Common myeloid progenitor, CD34-positive (primary cell): Measurements from ENCODE around the gene MYLK.

ENCODE experiments used
- CTCF ChIA-PET: fragments of 350-600 bp; sonication (Branson Sonifier 250); formaldehyde crosslinking; loops from one replicate; lab custom pipeline; 2021; ENCODE audit warnings: antibody characterized with exemption; lab: Charles Lee
- POLR2A ChIA-PET: fragments of 350-600 bp; sonication (Branson Sonifier 250); formaldehyde crosslinking; loops from one replicate; lab custom pipeline; 2021; ENCODE audit warnings: antibody characterized with exemption; lab: Charles Lee
- DNase-seq, 3 donors: peaks; one replicate each; pipeline versions ENCODE4 v3.0.0 to v3.0.0-alpha.2; 2013
- H3K27ac ChIP-seq, 2 experiments: 1 replicate in 1 of 2; 2 replicates in 1 of 2; pipeline ENCODE4 v1.7.0; 2013; ENCODE audit warnings: inconsistent platforms in 2 of 2, low read length in 2 of 2, mild to moderate bottlenecking in 2 of 2, low read depth in 1 of 2, moderate library complexity in 1 of 2; ENCODE audit not compliant: severe bottlenecking in 2 of 2, insufficient read depth in 1 of 2, poor library complexity in 1 of 2
- H3K27me3 ChIP-seq, 5 experiments: replicated peaks in 2 of 5; 1 replicate in 3 of 5; 2 replicates in 2 of 5; pipeline versions ENCODE4 v1.6.1 to v1.7.0; 2013; ENCODE audit warnings: low read length in 4 of 5, mild to moderate bottlenecking in 2 of 5, moderate library complexity in 2 of 5, inconsistent platforms in 1 of 5; ENCODE audit not compliant: insufficient read depth in 5 of 5, control insufficient read depth in 4 of 5
- H3K36me3 ChIP-seq, 4 experiments: 1 replicate in 2 of 4; 2 replicates in 2 of 4; pipeline versions ENCODE4 v1.6.1 to v1.7.0; 2013; ENCODE audit warnings: low read length in 3 of 4, control low read depth in 1 of 4, mild to moderate bottlenecking in 1 of 4; ENCODE audit not compliant: control insufficient read depth in 4 of 4, insufficient read depth in 4 of 4
- H3K4me1 ChIP-seq, 4 experiments: 1 replicate in 3 of 4; 2 replicates in 1 of 4; pipeline versions ENCODE4 v1.6.1 to v1.7.1; 2013; ENCODE audit warnings: low read length in 3 of 4, mild to moderate bottlenecking in 3 of 4, control low read depth in 1 of 4, inconsistent platforms in 1 of 4, moderate library complexity in 1 of 4; ENCODE audit not compliant: control insufficient read depth in 4 of 4, insufficient read depth in 4 of 4; ENCODE audit errors: control extremely low read depth in 1 of 4
- H3K4me3 ChIP-seq, 7 experiments: 1 replicate in 4 of 7; 2 replicates in 3 of 7; pipeline versions ENCODE4 v1.5.1 to v1.7.0; 2013; ENCODE audit warnings: mild to moderate bottlenecking in 7 of 7, low read length in 6 of 7, moderate library complexity in 6 of 7, inconsistent platforms in 2 of 7, low read depth in 2 of 7, control low read depth in 1 of 7; ENCODE audit not compliant: insufficient read depth in 4 of 7, control insufficient read depth in 1 of 7; ENCODE audit errors: extremely low read depth in 1 of 7
- H3K9me3 ChIP-seq, 5 experiments: 1 replicate in 4 of 5; 2 replicates in 1 of 5; pipeline versions ENCODE4 v1.6.1 to v1.7.1; 2013; ENCODE audit warnings: low read length in 4 of 5, mild to moderate bottlenecking in 2 of 5, inconsistent platforms in 1 of 5, low read depth in 1 of 5, moderate library complexity in 1 of 5; ENCODE audit not compliant: control insufficient read depth in 4 of 5, insufficient read depth in 2 of 5; ENCODE audit errors: control extremely low read depth in 1 of 5
- WGBS: methylation state at CpG from one replicate; pipeline ENCODE4 v1.1.5; 2013; ENCODE audit not compliant: insufficient coverage; 5-methylcytosine and 5-hydroxymethylcytosine counted together

Gene MYLK

DNA sequence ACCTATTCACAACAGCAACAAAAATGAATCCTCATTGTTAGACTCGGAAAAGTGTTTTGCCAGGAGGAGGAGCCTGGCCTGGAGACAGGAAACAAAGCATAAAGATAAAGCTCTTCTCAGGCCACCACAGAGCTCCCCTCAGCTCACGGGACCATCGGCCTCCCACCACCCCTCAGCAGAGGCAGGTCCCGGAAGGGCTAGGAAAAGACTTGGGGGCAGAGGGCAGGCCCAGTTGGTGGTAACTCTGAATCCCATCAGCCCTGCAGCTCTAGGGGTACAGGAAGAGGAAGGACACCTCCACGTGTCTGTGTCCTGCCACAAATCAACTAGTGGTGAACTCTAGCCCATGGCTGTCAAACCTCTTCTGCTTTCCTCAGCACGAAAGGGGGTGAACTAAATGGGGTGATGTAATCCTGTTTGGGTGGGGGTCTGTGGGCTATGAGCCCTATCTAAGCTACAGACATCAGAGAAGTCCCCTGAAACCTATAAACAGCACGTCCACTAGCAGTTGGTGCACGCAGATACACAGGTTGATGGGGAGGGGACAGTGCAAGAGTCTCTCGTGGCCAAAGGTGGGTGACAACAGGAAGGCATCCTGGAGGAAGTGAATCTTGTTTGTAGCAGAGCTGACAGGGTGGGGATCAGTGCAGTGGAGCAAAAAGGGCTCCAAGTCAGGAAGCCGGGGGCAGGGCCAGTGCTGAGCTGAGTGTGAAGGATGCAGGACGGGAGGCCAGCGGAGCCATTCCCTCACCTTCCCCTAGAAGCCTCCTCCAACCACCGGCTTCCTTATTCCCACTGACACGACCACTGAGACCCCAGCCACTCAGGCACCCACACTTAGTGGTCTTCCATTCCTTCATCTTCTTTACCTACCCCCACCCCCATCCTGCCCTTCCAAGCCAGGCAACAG lies 188.1 kb downstream of the MYLK start:
- peak; percentile 31 to 93 (median 88) for DNase-seq
- Histone ChIP-seq H3K4me3 (peak overlapping the region in 1 of 7 experiments; percentile 33), H3K4me1 (peaks cover 0 to 31% (median 19%) of the 10 kb centered on the region in 4 experiments), H3K9me3 (peaks cover 0 to 5% (median 0%) of the 10 kb centered on the region in 5 experiments), H3K36me3 (no peaks in the 10 kb centered on the region), H3K27me3 (no peaks in the 10 kb centered on the region), H3K27ac (no peak overlapping the region)
- ChIA-PET POLR2A (no interaction called here), CTCF (interaction anchor here (0.9 to 37.5 kb wide), 7 partner anchors 7 to 54 kb away, joined by 3 to 611 read pairs (median 4); no protein-coding TSS in a partner anchor)
- 59% methylated on average over 13 of the region's 14 CpGs for WGBS

DNA sequence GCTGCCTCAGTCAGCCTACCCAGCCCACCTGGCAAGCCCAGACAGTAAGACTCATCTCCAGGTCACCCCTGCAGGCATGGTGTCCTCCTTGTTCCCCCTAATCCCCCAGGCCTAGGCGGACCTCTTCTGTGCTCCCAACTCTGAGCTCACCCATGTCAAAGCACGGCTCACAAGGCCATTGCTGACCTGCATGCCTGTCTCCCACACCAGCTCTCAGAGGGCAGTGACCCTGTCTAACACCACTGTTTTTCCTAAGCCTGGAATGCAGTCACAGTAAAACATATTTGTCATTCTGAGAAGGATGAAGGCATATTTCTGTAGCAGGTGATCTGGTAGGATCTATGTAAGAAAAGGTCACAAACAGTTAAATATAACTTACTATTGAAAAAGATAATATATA lies 189.0 kb downstream of the MYLK start:
- H3K27me3 ChIP-seq, result no peaks in the 10 kb centered on the region
- H3K9me3 ChIP-seq, result peaks cover 0 to 5% (median 0%) of the 10 kb centered on the region in 5 experiments
- no peak overlapping the region for H3K4me3 ChIP-seq
- no peaks in the 10 kb centered on the region for H3K36me3 ChIP-seq
- no peak overlapping the region for H3K27ac ChIP-seq
- peaks cover 0 to 31% (median 19%) of the 10 kb centered on the region in 4 experiments for H3K4me1 ChIP-seq
- ChIA-PET CTCF (interaction anchor here (0.9 to 37.5 kb wide), 5 partner anchors 8 to 39 kb away, joined by 3 to 611 read pairs (median 4); no protein-coding TSS in a partner anchor), POLR2A (no interaction called here)
- DNase-seq, result no peak
- 94% methylated on average over 2 of the region's 2 CpGs for WGBS

DNA sequence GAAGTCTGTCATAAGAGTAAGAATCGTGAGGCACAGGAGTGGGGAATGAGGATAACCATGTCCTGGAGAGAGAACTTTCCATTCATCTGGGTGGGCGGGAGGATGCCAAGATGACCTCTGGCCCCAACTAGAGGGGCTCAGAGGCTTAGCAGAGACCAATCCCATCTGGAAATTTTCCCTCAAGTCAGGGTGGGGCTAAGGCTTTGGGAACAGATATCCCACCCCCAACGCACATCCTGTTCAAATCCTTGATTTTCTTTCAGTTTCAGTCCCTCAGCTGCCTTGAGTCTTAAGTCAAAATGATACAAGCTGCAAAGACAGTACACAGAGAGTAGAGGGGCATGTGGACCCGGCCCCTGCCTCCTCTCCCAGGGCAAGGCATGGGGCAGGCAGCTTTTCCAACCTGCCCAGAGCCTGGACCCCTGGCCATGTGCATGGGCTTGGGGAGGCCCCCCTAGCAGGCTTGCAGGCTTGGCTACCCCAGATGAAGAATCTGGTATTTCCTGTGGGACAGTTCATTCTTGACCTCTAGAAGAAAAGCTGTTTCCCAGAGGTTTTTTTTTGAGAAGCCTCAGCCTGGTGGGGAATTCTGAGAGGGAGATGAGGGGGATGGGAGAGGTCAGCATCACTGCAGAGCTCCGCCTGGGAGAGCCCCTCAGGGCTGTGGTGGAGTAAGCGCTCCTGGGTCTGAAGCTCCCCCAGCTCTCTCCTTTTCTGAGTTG lies 189.6 kb downstream of the MYLK start:
- 94% methylated on average over 6 of the region's 6 CpGs for WGBS
- Histone ChIP-seq H3K27me3 (no peaks in the 10 kb centered on the region), H3K36me3 (no peaks in the 10 kb centered on the region), H3K4me1 (peaks cover 0 to 31% (median 19%) of the 10 kb centered on the region in 4 experiments), H3K27ac (no peak overlapping the region), H3K9me3 (peaks cover 0 to 5% (median 0%) of the 10 kb centered on the region in 5 experiments), H3K4me3 (no peak overlapping the region)
- ChIA-PET POLR2A (no interaction called here), CTCF (interaction anchor here (0.8 to 37.5 kb wide), 5 partner anchors 8 to 38 kb away, joined by 3 to 611 read pairs (median 3); no protein-coding TSS in a partner anchor)
- DNase-seq, result no peak

DNA sequence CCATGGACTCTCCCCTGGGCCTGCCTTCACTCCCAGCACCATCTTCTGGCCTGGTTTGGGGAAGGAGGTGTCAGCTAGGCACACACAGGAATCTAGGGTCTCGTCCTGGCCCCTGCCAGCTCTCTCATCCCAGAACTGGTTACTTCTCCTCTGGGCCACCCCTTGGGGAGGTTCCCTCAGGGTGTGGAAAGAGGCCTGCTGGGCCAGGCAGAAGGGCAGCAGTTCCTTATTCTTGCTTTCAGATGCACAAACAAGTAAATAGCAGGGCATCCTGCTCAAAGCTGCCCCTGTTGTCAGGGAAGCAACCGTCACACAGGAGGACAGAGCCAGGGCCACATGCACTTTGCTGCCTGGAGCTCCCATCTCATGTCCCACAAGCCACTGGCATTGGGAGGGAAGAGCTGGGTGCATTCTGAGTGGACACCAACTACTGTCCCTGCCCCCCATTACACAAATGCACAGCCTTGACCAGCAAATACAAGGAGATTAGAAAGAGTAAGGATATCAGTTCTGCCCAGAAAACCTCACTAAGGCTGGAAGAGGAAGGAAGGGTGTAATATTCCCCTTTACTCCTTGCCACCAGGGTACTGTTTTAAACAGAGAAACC lies 190.4 kb downstream of the MYLK start:
- ChIA-PET POLR2A (interaction anchor here (1.0 kb wide), 1 partner anchor 12 kb away, joined by 3 read pairs; no protein-coding TSS in a partner anchor), CTCF (interaction anchor here (0.8 to 37.5 kb wide), 3 partner anchors 9 to 37 kb away, joined by 3 to 611 read pairs (median 3); no protein-coding TSS in a partner anchor)
- DNase-seq, result peak in 2 of 3 donors; percentile 18 to 34
- H3K9me3 ChIP-seq, result peaks cover 0 to 5% (median 0%) of the 10 kb centered on the region in 5 experiments
- H3K27ac ChIP-seq, result no peak overlapping the region
- H3K36me3 ChIP-seq, result no peaks in the 10 kb centered on the region
- H3K4me3 ChIP-seq, result no peak overlapping the region
- peaks cover 0 to 31% (median 19%) of the 10 kb centered on the region in 4 experiments for H3K4me1 ChIP-seq
- no peaks in the 10 kb centered on the region for H3K27me3 ChIP-seq
- 60% methylated on average over 1 of the region's 2 CpGs for WGBS

DNA sequence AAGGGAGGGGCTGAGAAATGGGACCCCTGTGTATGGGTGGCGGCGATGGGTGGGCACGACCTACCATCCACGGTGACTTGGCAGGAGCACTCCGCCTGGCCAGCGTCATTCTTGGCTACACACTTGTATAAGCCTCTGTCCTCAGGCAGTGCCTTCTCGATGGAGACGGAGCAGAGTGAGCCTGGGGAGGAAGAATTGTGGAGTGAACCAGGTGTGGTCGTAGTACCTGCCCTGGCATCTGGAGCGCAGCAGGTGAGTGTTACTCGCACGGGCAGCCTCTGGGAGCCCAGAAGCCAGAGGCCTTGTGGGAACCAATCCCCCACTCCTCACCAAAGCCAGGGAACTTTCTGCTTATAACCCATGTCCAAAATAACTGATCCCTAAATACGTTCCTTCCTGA lies 191.5 kb downstream of the MYLK start:
- no peak for DNase-seq
- ChIA-PET CTCF (interaction anchor here (1.0 to 37.5 kb wide), 2 partner anchors 11 to 36 kb away, joined by 3 to 611 read pairs; no protein-coding TSS in a partner anchor), POLR2A (interaction anchor here (1.0 kb wide), 1 partner anchor 11 kb away, joined by 3 read pairs; no protein-coding TSS in a partner anchor)
- 100% methylated on average over 7 of the region's 13 CpGs for WGBS
- Histone ChIP-seq H3K36me3 (no peaks in the 10 kb centered on the region), H3K4me3 (no peak overlapping the region), H3K27ac (no peak overlapping the region), H3K27me3 (no peaks in the 10 kb centered on the region), H3K4me1 (peaks cover 0 to 31% (median 19%) of the 10 kb centered on the region in 4 experiments), H3K9me3 (peaks cover 0 to 5% (median 0%) of the 10 kb centered on the region in 5 experiments)

DNA sequence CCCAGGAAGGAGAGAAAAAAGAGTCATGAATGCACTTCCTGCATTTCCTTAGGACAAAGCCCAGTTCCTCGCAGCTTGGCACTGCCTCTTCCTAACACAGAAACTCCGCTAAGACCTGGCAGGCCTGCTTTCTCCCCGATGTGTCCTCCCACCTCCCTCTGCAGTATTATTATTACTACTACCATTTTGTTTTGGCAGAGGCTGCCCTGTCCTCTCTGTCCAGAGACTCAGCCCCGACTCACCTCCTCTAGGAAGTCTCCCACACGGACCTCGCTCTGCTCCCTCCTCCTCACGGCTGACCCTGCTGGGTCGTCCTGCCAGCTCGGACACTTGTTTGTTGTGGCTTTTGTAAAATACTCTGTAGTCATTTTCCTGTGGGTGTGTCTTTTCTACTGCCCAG lies 192.1 kb downstream of the MYLK start:
- ChIA-PET CTCF (interaction anchor here (37.5 kb wide), 1 partner anchor 35 kb away, joined by 611 read pairs; no protein-coding TSS in a partner anchor), POLR2A (no interaction called here)
- H3K9me3 ChIP-seq, result peaks cover 0 to 5% (median 0%) of the 10 kb centered on the region in 5 experiments
- no peaks in the 10 kb centered on the region for H3K36me3 ChIP-seq
- WGBS, result 91% methylated on average over 6 of the region's 9 CpGs
- DNase-seq, result no peak
- no peaks in the 10 kb centered on the region for H3K27me3 ChIP-seq
- no peak overlapping the region for H3K27ac ChIP-seq
- no peak overlapping the region for H3K4me3 ChIP-seq
- peaks cover 0 to 31% (median 19%) of the 10 kb centered on the region in 4 experiments for H3K4me1 ChIP-seq
